Fibroblast of skin of left quadriceps (primary cell): Measurements from ENCODE around the gene IZUMO4.

Experiments used
- DNase-seq, 2 experiments: peaks; one replicate each; pipeline ENCODE4 v3.0.0-alpha.2; 2013; ENCODE audit warnings: low read depth in 2 of 2

Gene IZUMO4

DNA sequence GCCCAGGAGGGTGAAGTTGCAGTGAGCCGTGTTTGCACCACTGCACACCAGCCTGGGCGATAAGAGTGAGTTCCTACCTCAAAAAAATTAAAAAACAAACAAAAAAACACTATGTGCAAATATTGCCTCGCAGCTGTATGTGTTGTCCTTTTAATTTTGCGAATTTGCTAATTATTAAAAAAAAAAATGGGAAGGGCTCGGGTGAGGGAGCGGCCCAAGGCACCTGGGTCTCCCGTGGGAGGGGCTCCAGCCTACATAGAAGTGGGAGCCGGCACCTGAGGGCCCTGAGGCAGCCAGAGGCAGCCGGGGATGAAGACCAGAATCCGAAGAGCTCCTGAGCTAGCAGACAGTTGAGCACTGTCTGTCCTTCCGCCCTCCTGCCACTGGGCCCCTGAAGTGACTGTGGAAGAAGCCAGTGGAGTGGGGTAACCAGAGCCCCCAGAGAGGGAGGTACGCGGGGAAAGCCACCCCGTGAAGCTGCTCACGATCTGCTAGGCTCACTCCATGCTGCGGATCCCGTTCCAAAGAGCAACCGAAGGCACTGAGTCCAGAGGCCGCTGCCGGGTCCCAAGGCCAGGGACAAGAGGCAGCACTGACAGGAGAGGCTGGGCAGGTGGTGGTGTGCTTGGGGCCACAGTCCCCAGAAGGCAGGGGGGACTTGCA, 6.5 kb downstream of the IZUMO4 start:
- DNase-seq, result no peak

DNA sequence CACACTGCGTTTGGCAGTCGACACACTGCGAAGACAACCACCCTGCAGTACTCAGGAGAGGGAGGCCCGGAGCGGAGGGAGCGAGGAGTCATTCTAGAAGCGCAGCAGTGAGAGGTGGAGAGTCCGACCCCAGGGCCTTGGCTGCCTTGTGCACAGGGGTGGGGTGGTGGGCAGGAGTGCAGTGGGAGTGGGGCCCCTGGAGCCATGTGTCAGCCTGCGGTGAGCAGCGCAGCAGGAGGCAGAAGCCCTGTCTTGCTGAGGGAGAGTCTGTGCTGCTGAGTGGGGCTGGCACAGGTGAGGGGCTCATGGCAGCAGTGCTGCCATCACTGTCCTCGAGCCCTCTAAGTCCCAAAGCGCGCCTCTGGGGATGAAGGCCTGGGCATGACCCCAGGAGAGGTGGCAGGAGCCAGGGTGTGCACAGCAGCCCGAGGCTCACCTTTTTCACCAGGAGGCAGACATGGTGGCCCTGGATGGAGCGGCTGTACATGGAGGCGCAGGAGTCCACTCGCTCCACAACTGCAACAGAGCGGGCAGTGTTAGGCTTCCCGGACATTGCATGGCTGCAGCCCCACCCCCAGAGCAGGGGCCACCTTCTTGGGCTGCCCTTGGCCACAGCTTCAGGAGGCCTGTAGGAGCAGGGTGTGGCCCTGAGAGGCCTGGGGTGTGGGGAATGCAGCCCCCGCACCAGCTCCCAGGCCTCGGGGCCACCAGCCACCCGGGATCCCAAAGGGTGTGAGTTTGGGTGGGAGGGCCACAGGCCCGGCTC, 11.7 kb downstream of the IZUMO4 start:
- no peak for DNase-seq

DNA sequence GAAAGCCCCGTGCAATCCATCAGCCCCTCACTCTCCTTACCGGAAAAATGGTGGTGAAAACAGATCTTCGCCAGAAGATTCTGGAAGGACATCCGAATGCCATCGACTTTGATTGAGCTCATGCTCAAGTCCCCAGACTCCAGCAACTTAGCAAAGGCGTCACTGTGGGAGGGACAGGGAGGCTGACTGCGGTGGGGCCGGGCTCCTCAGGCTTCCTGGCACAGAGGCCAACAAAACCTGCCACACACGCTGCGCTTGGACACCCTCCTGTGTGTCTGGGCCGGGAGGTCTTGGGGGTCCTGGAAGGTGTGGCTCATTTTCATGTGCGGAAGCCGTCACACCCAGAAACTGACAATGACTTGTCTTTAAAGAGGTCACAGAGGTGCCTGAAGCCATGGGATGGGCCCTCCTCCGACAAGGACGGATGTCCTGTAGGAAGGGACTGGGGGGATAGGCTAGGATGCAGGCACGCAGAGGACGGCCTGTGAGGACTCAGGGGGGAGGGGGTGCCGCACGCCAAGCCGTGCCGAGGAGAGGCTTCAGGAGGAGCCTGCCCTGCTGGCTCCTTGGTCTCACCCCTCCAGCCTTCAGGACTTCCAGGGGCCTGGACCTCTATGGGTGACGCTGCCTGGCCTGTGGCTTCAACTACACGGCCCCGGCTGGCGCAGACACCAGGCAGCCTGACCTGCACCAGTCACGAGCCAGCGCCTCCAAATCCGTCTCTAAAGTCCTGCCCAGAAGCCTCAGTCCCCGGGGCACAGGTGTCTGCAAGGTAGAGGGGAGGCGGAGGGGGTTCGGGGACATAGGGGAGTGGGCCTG, 12.5 kb downstream of the IZUMO4 start:
- no peak for DNase-seq

DNA sequence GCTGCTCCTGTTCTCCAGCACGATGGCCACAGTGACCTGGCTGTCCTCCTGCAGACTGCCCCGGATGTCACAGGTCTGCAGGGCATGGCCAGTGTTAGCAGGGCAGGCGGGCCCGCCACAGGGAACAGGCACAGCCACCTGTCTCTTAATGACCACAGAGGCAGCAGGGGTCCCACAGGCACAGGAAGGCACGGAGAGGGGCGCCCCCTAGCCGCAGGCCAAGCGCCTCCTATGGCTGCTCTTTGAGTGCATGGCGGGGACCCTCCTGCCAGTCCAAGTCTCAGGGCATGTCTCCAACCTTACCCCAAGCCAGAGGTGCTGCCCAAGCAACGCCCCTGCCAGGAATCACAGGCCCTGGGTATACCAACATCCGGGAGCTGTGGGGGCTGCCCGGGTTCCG, 14.1 kb downstream of the IZUMO4 start:
- DNase-seq, result no peak

DNA sequence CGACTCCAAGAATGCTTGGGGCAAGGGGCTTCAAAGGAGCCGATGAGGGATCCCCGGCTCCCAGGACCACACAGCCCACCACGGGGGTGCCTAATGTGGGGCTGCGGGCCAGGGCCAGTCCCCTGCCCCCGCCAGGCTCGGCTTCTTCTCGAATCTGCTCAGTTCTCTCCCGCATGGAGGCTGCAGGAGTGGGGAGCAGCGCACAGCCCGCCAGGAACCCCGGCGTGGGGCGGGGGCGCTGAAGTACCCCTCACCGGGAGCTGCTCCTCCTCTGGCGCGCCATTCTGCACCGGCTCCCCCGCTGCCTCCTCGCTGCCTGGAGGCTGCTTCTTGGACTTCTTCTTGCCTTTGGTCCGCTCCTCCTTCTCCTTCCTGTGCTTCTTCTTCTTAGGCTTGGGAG, 14.7 kb downstream of the IZUMO4 start:
- no peak for DNase-seq

DNA sequence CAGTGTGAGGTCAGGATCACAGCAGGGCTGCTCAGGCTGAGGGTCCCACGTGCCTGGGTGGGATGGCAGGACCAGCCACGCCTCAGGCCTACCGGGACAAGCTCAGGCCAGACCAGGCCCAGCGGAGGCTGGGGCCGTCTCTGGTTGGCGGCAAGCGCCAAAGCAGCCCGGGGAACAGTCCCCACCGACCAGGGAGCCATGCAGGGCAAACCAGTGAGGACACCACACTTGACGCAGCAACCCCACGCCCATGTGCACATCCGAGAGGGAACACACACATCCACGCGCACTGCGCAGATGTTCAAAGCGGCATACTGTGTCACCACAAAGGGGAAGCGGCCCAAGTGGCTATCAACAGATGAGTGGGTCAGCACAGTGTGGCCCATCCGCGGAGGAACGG, 15.2 kb downstream of the IZUMO4 start:
- DNase-seq, result no peak

DNA sequence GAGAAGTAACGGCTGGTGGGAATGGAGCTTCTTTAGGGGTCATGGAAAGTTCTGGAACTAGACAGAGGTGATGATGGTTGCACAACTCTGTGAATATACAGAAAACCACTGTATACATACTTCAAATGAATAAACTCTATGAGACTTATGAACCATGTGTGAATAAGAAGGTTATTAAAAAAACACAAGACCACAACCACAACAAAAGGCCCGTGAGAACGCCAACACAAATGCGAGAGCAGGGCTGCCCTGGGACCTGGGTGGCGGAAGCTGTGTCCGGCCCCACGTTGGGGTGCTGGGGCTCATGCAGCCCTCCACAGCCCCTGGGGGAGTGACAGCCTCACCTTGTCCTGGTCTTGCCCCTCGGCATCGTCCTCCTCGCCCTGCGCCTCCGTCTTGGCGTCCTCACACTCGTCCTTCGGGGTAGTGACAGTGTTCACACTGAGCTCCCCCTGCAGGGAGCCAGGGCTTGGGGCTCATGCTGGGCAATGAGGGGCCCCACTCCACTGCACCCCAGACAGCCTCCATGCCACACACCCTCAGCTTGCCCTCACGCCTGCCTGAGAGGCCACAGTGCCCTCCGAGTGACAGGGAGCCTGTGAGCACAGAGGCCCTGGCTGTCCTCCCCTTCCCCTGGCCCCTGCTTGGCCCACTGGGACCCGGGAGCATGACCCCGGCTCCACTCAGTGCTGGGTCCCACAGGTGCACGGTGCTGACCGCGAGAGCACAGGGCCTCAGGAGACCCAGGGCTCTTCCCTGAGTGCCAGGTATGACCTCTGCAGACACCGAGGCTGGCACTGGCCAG, 16.0 kb downstream of the IZUMO4 start:
- no peak for DNase-seq

DNA sequence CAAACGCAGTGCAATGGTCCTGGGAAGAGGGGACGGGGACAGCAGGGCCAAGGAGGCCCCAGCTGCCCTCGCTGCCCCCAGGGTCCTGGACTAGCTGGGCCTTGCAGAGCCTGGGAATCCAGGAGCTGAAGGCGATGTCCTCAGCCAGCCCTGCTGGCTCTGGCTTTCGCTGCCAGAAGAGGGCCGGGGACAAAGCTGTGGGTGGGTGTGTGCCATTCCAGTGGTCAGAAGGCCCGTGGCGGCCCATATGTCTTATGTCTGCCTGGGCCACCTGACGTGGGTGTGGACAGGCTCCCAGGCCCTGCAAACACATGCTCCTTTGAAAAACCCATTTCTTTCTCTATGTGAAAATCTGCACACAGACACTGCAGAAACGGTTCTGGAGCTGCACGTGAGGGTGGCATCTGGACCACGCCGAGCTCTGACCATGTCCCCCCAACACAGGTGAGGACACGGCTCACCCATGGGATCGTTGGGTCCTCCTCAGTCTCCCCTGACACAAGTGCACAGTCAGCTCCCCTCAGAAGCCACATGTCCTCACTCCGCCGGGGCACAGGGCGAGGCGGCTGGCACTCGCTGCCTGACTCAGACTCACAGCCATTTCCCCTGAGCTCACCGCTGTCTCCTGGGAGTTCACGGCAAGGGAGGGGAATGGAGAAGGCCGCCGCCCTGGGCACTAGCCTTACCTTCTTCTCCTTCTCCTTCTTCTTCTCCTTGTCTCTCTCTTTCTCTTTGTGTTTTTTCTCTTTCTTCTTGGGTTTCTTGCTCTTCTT, 16.9 kb downstream of the IZUMO4 start:
- DNase-seq, result no peak

DNA sequence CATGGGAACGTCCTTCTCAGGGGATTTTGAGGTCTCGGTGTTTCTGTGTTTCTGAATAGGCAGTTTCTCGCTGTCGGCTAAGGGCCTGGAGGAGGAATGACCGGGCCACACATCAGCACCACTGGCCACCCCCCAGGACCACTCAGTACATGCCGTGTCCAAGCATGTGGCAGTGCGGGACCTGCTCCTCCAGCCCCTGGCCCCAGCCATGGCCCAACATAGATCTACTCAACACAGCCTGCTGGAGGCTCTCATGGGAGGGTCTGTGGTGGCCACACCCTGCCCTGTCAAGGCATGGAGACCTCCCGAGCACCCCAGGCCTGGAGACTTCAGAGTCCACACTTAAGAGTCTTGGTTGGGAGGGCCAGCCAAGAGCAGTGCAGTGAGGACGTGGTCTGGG, 17.5 kb downstream of the IZUMO4 start:
- DNase-seq, result no peak

DNA sequence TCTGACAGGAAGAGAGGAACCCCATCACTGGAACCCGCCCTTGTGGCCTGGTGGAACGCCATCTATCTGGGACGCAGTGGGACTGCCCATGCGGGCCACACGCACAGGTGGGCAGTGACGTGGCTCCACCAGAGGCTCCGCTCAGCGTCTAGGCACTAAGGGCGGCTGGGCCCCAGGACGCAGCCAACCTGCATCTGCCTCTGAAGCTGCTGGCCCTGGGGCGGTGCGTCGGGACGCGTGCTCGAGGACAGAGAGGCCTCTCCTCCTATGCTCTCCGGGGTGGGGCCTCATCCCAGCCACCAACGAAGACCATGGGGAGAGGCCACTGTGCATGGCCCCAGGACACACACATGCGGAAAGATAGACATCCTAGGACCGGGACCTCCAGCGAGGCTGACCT, 18.1 kb downstream of the IZUMO4 start:
- DNase-seq, result no peak

DNA sequence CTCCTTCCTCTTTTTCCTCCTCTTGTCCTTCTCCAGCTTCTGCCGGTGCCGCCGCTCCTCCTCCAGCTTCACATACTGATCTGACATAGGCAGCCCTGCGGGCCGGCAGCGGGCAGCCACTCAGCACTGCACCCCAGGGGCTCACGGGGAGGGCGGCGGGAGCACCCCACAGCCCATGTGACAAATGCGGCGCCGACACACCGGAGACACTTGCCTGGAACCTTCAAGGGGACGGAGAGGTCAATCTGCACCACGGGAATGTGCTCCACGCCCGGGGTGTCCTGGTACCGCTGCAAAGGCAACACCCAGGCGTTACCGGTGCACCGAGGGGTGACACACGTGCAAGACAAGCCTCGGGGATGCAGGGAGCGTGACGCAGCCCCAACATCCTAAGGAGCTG, 18.6 kb downstream of the IZUMO4 start:
- no peak for DNase-seq

DNA sequence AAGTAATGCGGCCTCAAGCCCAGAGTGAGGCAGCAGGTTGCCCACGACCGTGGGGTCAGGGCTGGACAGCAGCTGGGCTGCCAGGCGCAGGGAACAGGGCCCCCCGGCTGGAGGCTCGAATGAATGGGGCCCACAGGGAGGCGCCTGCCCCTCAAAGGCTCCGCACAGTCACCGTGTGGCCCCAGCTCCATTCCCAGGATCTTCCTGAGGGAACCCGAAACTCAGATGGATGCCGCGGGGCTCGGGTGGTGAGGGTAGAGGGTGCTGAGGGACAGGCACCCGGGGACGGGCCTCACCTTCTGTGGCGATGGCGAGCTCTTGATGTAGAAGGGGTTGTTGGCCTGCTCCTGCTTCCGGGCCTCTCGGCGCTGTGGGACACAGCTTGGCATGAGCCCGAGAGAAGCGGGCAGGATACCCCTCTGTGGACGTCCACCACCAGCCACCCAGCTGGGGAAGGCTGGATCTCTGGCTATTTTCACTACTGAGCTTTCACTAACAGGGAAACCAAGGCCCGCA, 19.3 kb downstream of the IZUMO4 start:
- no peak for DNase-seq

DNA sequence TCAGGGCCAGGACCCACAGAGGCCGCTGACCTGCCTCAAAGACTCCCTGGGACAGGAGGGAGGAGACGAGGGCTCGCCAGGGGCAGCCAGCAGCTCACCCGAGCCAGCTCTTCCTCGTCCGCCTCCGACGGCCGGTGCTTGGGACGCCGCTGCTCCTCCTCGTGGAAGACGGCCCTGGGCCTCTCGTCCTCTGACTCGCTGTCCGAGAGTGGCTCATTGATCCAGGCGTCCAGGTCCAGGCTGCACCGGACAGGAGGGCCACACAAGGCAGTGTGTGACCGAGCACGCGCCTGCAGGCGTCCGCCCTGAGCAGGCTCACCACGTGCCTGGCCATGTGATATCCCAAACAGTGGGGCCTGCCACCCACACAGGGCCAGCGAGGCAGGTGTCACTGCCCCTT, 19.8 kb downstream of the IZUMO4 start:
- DNase-seq, result no peak

DNA sequence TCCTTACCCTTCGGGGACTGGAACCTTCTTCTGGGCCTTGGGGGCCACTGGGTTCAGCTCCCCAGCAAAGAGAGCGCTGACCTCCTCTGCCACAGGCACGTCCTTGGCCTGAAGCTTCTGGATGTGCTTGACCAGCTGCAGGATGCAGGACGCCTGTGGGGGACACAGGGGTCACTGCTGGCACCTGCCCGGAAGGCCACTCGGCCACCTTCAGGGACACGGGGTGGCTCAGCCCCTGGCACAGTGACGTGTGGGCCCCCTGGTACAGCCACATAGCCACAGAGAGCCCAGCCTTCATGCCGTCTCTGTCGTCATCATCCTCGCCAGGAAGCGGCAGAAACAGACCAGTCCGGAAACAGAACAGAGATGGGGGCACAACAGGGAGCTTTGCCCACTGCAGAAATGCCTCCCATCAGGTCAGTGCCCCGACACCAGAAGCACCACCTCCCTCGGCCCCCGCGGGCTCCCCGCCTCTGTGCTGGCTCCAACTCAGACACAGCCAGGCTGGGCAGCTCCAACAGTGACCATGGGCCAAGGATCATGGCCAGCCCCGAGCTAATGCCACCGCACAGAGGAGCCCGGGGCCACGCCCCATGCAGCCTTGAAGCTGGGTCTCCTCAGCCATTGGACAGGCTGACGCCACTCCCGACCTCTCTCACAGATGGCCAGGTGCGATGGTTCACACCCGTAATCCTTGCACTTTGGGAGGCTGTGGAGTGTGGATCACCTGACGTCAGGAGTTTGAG, 20.7 kb downstream of the IZUMO4 start:
- no peak for DNase-seq

DNA sequence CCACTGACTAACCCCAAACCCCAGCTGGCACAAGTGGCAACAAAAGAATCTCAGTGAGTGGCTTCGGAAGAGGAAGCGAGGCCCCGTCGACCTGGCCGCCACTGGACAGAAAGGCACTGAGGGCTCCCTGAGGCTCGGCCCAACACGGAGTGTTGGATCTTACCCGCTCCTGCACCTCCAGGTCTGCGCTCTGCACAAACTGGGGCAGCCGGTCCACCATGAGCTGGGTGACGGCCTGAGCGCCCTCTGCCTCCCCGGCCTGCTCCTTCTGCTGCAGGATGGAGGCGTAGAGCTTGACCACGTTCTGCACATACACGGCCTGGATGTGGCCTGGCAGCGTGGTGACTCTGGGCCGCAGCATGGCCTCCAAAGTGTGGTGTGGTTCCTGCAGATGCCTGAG, 21.7 kb downstream of the IZUMO4 start:
- no peak for DNase-seq

DNA sequence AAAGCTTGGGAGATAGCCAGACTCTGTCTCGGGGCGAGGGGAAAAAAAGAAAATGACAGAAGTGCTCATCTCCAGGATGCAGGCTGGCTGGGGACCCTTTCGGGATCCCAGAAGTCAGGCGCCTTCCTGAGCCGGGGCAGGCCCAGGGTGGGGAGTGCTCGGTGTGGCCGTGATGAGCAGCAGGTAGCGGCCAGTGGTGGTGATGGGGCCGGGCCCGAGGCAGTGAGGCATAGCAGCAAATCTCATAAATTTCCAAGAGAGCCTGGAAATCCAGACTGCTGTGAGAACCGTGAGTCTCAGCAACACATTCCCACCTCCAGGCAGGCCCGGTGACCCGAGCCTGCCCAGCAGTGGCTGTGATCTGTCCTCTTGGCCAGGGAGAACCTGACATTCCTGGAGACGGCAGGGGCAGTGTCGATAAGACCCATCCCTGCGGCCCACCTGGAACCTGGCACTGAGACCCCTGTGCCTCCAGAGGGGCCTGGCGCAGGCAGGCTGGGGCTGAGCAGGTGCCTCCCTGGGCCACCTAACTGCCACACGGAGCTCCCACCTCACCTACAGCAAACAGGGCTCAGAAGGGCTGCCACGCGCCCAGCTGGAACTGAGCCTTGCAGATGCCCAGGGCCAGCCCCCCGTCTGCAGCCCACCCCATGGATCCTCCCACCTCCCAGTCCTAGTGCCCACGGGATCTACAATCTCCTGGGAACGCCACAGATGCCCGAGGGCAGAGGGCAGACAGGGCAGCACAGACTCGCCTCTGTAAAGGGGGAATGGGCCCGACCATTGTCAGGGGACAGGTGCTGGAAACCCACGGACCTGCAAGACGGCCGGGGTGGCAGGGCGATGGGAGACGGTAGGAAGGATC, 23.4 kb downstream of the IZUMO4 start:
- DNase-seq, result no peak

DNA sequence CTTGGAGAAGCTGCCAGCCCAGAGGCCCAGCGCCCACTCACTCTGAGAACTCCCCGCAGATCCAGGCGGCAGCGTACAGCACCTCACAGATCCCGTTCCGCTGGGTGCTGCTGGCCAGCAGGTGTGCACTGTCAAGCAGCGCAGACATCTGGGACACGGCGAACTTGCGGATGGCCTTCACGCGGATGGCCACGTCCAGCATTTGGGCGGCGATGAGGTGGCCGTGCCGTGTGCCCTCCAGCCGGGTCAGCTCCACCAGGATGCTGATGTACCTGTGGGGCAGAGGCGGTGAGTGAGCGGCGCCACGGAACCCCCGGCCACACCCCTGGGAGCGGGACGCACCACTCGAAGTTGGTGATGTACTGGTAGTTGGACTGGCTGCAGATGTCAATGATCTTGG, 24.1 kb downstream of the IZUMO4 start:
- DNase-seq, result no peak

DNA sequence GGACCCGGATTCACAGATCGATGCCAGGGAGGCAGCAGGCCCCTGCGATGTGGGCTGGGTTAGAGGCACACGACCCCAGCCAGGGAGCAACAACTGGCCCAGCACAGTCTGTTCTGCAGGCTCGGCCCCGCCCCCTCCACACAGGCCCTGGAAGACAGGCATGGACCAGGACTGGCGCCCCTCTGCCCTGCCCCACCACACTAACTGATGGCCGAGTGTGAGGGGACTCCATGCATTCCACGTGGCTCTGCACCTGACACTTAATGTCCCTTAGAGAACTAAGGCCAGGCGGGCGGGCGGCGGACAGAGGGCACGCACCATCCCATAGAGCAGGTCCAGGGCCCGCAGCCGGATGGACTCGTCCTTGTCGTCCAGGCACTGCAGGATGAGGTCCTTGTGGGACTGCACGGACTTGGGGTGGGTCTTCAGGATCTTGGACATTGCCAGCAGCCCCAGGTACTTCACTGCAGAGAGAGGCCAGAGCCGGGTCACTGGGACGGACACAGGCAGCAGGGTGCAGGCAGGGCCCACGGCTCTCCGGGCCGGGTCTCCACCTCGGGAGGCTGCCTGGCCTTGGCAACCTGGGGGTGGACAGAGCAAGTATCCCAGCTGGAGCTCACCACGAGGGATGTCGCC, 24.8 kb downstream of the IZUMO4 start:
- no peak for DNase-seq

DNA sequence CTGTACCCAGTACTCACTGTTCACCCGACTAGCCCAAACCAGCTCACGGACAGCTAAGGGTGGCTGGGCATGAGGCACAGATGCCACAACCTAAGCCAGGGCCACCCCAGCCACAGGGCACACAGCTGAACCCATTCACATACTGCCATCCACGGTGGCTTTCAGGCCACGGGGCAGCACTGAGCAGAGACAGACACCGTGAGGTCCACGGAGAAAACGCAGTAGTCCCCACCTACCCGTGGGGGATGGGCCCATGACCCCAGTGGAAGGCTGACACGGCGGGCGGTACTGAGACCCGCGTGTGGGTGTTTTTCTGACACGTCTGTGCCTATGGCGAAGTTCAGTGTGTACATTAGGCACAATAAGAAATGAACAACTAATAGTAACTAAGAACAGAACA, 25.5 kb downstream of the IZUMO4 start:
- no peak for DNase-seq
